B cell (primary cell): ENCODE measurements around the gene PER1. TPM values are rescaled to one million over a fixed set of nuclear protein-coding genes. Genes with fewer than 3 reads are reported as not detected.

Experiments
- ATAC-seq: fragments of 200-7000 bp; cut with Tn5 transposase; one replicate; pipeline ENCODE4 v1.10.0; 2021; ENCODE audit warnings: low read depth, mild to moderate bottlenecking, moderate number of reproducible peaks, moderate library complexity
- CTCF ChIA-PET: fragments of 350-600 bp; sonication (Branson Sonifier 250); formaldehyde crosslinking; loops from one replicate; lab custom pipeline; 2021; ENCODE audit warnings: antibody characterized with exemption, inconsistent platforms; lab: Charles Lee
- POLR2A ChIA-PET: fragments of 350-600 bp; sonication (Branson Sonifier 250); formaldehyde crosslinking; loops from one replicate; lab custom pipeline; 2021; ENCODE audit warnings: antibody characterized with exemption; lab: Charles Lee
- DNase-seq: peaks from one replicate; pipeline ENCODE4 v3.0.0; 2013
- H2AFZ ChIP-seq: 2 replicates; pipeline ENCODE4 v1.6.1; 2012; ENCODE audit warnings: mild to moderate bottlenecking, low read depth, low read length; ENCODE audit not compliant: insufficient read depth, poor library complexity, severe bottlenecking
- H3K27ac ChIP-seq, 2 donors: 1 replicate in 1 of 2; 2 replicates in 1 of 2; pipeline ENCODE4 v1.5.1; 2012 to 2013; ENCODE audit warnings: low read length in 2 of 2, mild to moderate bottlenecking in 2 of 2, moderate library complexity in 1 of 2
- H3K27me3 ChIP-seq, 4 experiments: fragments of 200-600 bp in 1 of 4; sonication (generic) in 1 of 4; replicated peaks in 1 of 4; 1 replicate in 2 of 4; 2 replicates in 2 of 4; pipeline versions ENCODE4 v1.6.1 to v1.7.0; 2013 to 2016; ENCODE audit warnings: low read length in 3 of 4, mild to moderate bottlenecking in 2 of 4, mixed read lengths in 1 of 4, moderate library complexity in 1 of 4; ENCODE audit not compliant: insufficient read depth in 4 of 4, control insufficient read depth in 3 of 4; ENCODE audit errors: control extremely low read depth in 1 of 4
- H3K36me3 ChIP-seq, 2 experiments: replicated peaks in 1 of 2; 1 replicate in 1 of 2; 2 replicates in 1 of 2; pipeline versions ENCODE4 v1.6.1 to v1.7.1; 2013; ENCODE audit warnings: low read length in 1 of 2; ENCODE audit not compliant: insufficient read depth in 2 of 2, control insufficient read depth in 1 of 2; ENCODE audit errors: control extremely low read depth in 1 of 2, extremely low read depth in 1 of 2
- H3K4me1 ChIP-seq, 2 donors: fragments of 200-600 bp in 1 of 2; sonication (generic) in 1 of 2; 1 replicate in 1 of 2; 2 replicates in 1 of 2; pipeline versions ENCODE4 v1.5.1 to v1.6.1; 2013 to 2017; ENCODE audit warnings: low read length in 2 of 2; ENCODE audit not compliant: control insufficient read depth in 2 of 2, insufficient read depth in 2 of 2
- H3K4me2 ChIP-seq: replicated peaks from 2 replicates; pipeline ENCODE3; 2012; ENCODE audit warnings: mild to moderate bottlenecking, low read depth, low read length; ENCODE audit not compliant: poor library complexity, severe bottlenecking
- H3K4me3 ChIP-seq, 5 experiments: fragments of 200-600 bp in 1 of 5; sonication (generic) in 1 of 5; 1 replicate in 3 of 5; 2 replicates in 2 of 5; pipeline versions ENCODE4 v1.5.1 to v1.7.0; 2011 to 2016; ENCODE audit warnings: low read length in 4 of 5, mild to moderate bottlenecking in 4 of 5, low read depth in 2 of 5, control low read depth in 1 of 5, moderate library complexity in 1 of 5; ENCODE audit not compliant: insufficient read depth in 1 of 5; ENCODE audit errors: control extremely low read depth in 1 of 5, extremely low read depth in 1 of 5
- H3K79me2 ChIP-seq: fragments of 200-600 bp; sonication (generic); one replicate; pipeline ENCODE4 v1.6.0; 2016; ENCODE audit warnings: low read length; ENCODE audit not compliant: control insufficient read depth, insufficient read depth
- H3K9ac ChIP-seq: fragments of 200-600 bp; sonication (generic); 2 replicates; pipeline ENCODE4 v1.6.1; 2017; ENCODE audit warnings: mild to moderate bottlenecking, low read length, moderate library complexity
- H3K9me3 ChIP-seq, 3 donors: one replicate each; pipeline versions ENCODE4 v1.6.1 to v1.7.1; 2013; ENCODE audit warnings: low read length in 2 of 3; ENCODE audit not compliant: control insufficient read depth in 2 of 3, insufficient read depth in 1 of 3; ENCODE audit errors: control extremely low read depth in 1 of 3
- H4K20me1 ChIP-seq: 2 replicates; pipeline ENCODE4 v1.6.0; 2012; ENCODE audit warnings: mild to moderate bottlenecking, low read length; ENCODE audit not compliant: insufficient read depth, control insufficient read depth, poor library complexity, severe bottlenecking
- H3K27ac Mint-ChIP-seq: one replicate; pipeline ENCODE4 v1.8.0; 2021; ENCODE audit warnings: mixed read lengths
- H3K27me3 Mint-ChIP-seq: one replicate; pipeline ENCODE4 v1.8.0; 2021; ENCODE audit warnings: mixed read lengths
- H3K4me1 Mint-ChIP-seq: one replicate; pipeline ENCODE4 v1.8.0; 2021; ENCODE audit warnings: mixed read lengths
- H3K4me3 Mint-ChIP-seq: one replicate; pipeline ENCODE4 v1.8.0; 2021; ENCODE audit warnings: mixed read lengths
- H3K9me3 Mint-ChIP-seq: one replicate; pipeline ENCODE4 v1.8.0; 2022; ENCODE audit warnings: mixed read lengths; ENCODE audit not compliant: insufficient read depth
- CTCF ChIP-seq: fragments of 200-600 bp; IDR thresholded peaks from one replicate; pipeline ENCODE4 v1.8.0; 2022; ENCODE audit warnings: antibody characterized with exemption, mild to moderate bottlenecking
- EZH2 ChIP-seq: IDR thresholded peaks from 2 replicates; pipeline ENCODE4 v1.6.1; 2012; ENCODE audit warnings: borderline replicate concordance, low read depth, mild to moderate bottlenecking, moderate library complexity, low read length; ENCODE audit not compliant: insufficient read depth, poor library complexity, severe bottlenecking
- WGBS: methylation state at CpG from one replicate; pipeline ENCODE4 v1.1.5; 2013; ENCODE audit warnings: missing lambda C conversion rate; ENCODE audit not compliant: insufficient coverage; 5-methylcytosine and 5-hydroxymethylcytosine counted together
- intact Hi-C: fragments of 100-400 bp; cut with micrococcal nuclease; formaldehyde crosslinking; loops from one replicate; pipeline ENCODE4 v1.10.0; 2022
- polyA plus RNA-seq: library from polyadenylated mRNA; depleted of rRNA; stranded (reverse); fragments of >200 nt; gene quantifications from 2 replicates; pipeline ENCODE4 v1.2.3, GENCODE V29; 2012
- total RNA-seq, 2 donors: library from RNA; stranded (reverse); fragments of 120-200 nt in 1 of 2; gene quantifications; 1 replicate in 1 of 2; 2 replicates in 1 of 2; pipeline versions ENCODE4 v1.2.3 to v1.2.4, GENCODE V29; 2013 to 2022

PER1 gene
- total and polyA plus RNA-seq, 2 donors (not counting 1 experiment from before 2014, with no cell fraction given), result 120 to 176 TPM

GRCh38 chr17:8159459-8160223 lies 7.4 kb upstream of the PER1 start:
- peaks cover 45% of the 10 kb centered on the region for H3K4me1 Mint-ChIP-seq
- no peaks in the 10 kb centered on the region for H3K9me3 ChIP-seq
- H2AFZ ChIP-seq, result no peak overlapping the region
- H3K9me3 Mint-ChIP-seq, result no peaks in the 10 kb centered on the region
- POLR2A ChIA-PET, result interaction anchor here (0.7 to 3.6 kb wide), 8 partner anchors 12 to 473 kb away, joined by 3 to 18 read pairs (median 5); no protein-coding TSS in a partner anchor
- peaks cover 35% of the 10 kb centered on the region for H3K79me2 ChIP-seq
- TF ChIP-seq EZH2 (no peak), CTCF (no peak)
- H3K36me3 ChIP-seq, result peaks cover 0 to 26% of the 10 kb centered on the region in 2 experiments
- H3K27ac ChIP-seq, result peak overlapping the region; percentile 32 to 52
- DNase-seq, result peak; percentile 40
- intact Hi-C loops, result loop anchor here (2.0 kb wide), 1 partner anchor 79 kb away; no protein-coding TSS in a partner anchor
- H3K4me3 Mint-ChIP-seq, result peak overlapping the region; percentile 87
- CTCF ChIA-PET, result interaction anchor here (0.8 to 7.7 kb wide), 17 partner anchors 8 to 141 kb away, joined by 3 to 86 read pairs (median 7); partner anchors contain the start of genes ALOXE3, SLC25A35 and TMEM107
- peak overlapping the region; percentile 76 for H3K27ac Mint-ChIP-seq
- H3K4me3 ChIP-seq, result no peak overlapping the region
- H3K27me3 Mint-ChIP-seq, result no peaks in the 10 kb centered on the region
- no peaks in the 10 kb centered on the region for H3K27me3 ChIP-seq
- ATAC-seq, result no peak
- H3K4me2 ChIP-seq, result no peak overlapping the region
- no peak overlapping the region for H3K9ac ChIP-seq
- no CpG with 5 or more reads among the region's 4 CpGs for WGBS
- H3K4me1 ChIP-seq, result peaks cover 51 to 78% of the 10 kb centered on the region in 2 donors
- H4K20me1 ChIP-seq, result peaks cover 16% of the 10 kb centered on the region

GRCh38 chr17:8159032-8159400 lies 6.8 kb upstream of the PER1 start:
- Histone ChIP-seq H3K9ac (no peak overlapping the region), H3K79me2 (peaks cover 41% of the 10 kb centered on the region), H3K4me1 (peaks cover 51 to 78% of the 10 kb centered on the region in 2 donors), H3K4me2 (peak overlapping the region; percentile 51), H4K20me1 (peaks cover 20% of the 10 kb centered on the region), H3K36me3 (peaks cover 0 to 26% of the 10 kb centered on the region in 2 experiments), H3K4me3 (no peak overlapping the region), H3K27me3 (no peaks in the 10 kb centered on the region), H2AFZ (no peak overlapping the region), H3K27ac (peak overlapping the region; percentile 52 to 68), H3K9me3 (no peaks in the 10 kb centered on the region)
- peak; percentile 46 for TF ChIP-seq CTCF
- no peak for TF ChIP-seq EZH2
- DNase-seq, result no peak
- Mint-ChIP-seq H3K27me3 (no peaks in the 10 kb centered on the region), H3K4me1 (peaks cover 42% of the 10 kb centered on the region), H3K9me3 (no peaks in the 10 kb centered on the region), H3K27ac (peak overlapping the region; percentile 94), H3K4me3 (peak overlapping the region; percentile 72)
- CTCF ChIA-PET, result interaction anchor here (0.8 to 7.7 kb wide), 21 partner anchors 9 to 224 kb away, joined by 3 to 86 read pairs (median 10); partner anchors contain the start of genes ALOXE3, CTC1, RANGRF and SLC25A35
- POLR2A ChIA-PET, result interaction anchor here (0.7 to 2.1 kb wide), 10 partner anchors 11 to 473 kb away, joined by 3 to 10 read pairs (median 4); no protein-coding TSS in a partner anchor
- intact Hi-C loops, result loop anchor here (2.0 kb wide), 1 partner anchor 78 kb away; no protein-coding TSS in a partner anchor
- no CpG with 5 or more reads among the region's 3 CpGs for WGBS
- no peak for ATAC-seq
